SK-N-SH (cell line): Measurements from ENCODE around the gene CSNK2B. TPM values are rescaled to one million over a fixed set of nuclear protein-coding genes. Genes with fewer than 3 reads are reported as not detected.

Source experiments
- CTCF ChIA-PET: fragments of 300-600, 350-600 bp; formaldehyde crosslinking; extraction: SDS; loops from one replicate; lab custom pipeline; 2021; lab: Yijun Ruan, JAX
- POLR2A ChIA-PET: fragments of 350-600 bp; sonication (Branson Sonifier 250); formaldehyde crosslinking; extraction: SDS; loops from one replicate; lab custom pipeline; 2020; ENCODE audit warnings: antibody characterized with exemption, inconsistent platforms; lab: Yijun Ruan, JAX
- DNase-seq: peaks from one replicate; pipeline ENCODE4 v3.0.0; 2012
- H2AFZ ChIP-seq: fragments of 200-600 bp; sonication (generic); 2 replicates; pipeline ENCODE4 v1.8.1; 2016; ENCODE audit warnings: antibody characterized with exemption, mild to moderate bottlenecking, low read depth
- H3F3A ChIP-seq: fragments of 200-600 bp; sonication (generic); replicated peaks from 2 replicates; pipeline ENCODE3; 2016; ENCODE audit warnings: antibody characterized with exemption, mild to moderate bottlenecking; ENCODE audit not compliant: insufficient read depth
- H3K27ac ChIP-seq, 2 experiments: fragments of 200-500 bp in 1 of 2; fragments of 200-600 bp in 1 of 2; sonication (Bioruptor generic) in 1 of 2; sonication (generic), shearing (Covaris generic) in 1 of 2; 2 replicates each; pipeline versions ENCODE4 v1.5.1 to v1.6.1; 2014 to 2016; ENCODE audit warnings: low read depth in 2 of 2, inconsistent platforms in 1 of 2, low read length in 1 of 2, mild to moderate bottlenecking in 1 of 2, mixed read lengths in 1 of 2
- H3K27me3 ChIP-seq: fragments of 200-600 bp; sonication (generic), shearing (Covaris generic); 2 replicates; pipeline ENCODE4 v1.6.1; 2016; ENCODE audit warnings: mixed run types; ENCODE audit not compliant: insufficient read depth
- H3K36me3 ChIP-seq, 2 experiments: fragments of 200-500 bp in 1 of 2; fragments of 200-600 bp in 1 of 2; sonication (Bioruptor generic) in 1 of 2; sonication (generic) in 1 of 2; replicated peaks in 1 of 2; 2 replicates each; pipeline versions ENCODE3 to v1.5.1; 2014 to 2016; ENCODE audit warnings: low read length in 1 of 2, mild to moderate bottlenecking in 1 of 2; ENCODE audit not compliant: insufficient read depth in 2 of 2, control insufficient read depth in 1 of 2
- H3K4me1 ChIP-seq, 2 experiments: fragments of 200-500 bp in 1 of 2; fragments of 200-600 bp in 1 of 2; sonication (Bioruptor generic) in 1 of 2; sonication (generic), shearing (Covaris generic) in 1 of 2; 2 replicates each; pipeline versions ENCODE4 v1.5.1 to v1.6.1; 2014 to 2016; ENCODE audit warnings: low read depth in 1 of 2, low read length in 1 of 2, mixed run types in 1 of 2; ENCODE audit not compliant: insufficient read depth in 2 of 2, control insufficient read depth in 1 of 2
- H3K4me2 ChIP-seq: fragments of 200-600 bp; sonication (generic), shearing (Covaris generic); 2 replicates; pipeline ENCODE4 v1.6.1; 2017; ENCODE audit warnings: mixed run types
- H3K4me3 ChIP-seq, 2 experiments: fragments of 200-500 bp in 1 of 2; fragments of 200-600 bp in 1 of 2; sonication (Bioruptor generic) in 1 of 2; sonication (generic), shearing (Covaris generic) in 1 of 2; 2 replicates each; pipeline versions ENCODE4 v1.5.1 to v1.8.1; 2014 to 2016; ENCODE audit warnings: low read depth in 2 of 2, inconsistent platforms in 1 of 2, low read length in 1 of 2, mild to moderate bottlenecking in 1 of 2, mixed read lengths in 1 of 2, moderate library complexity in 1 of 2
- H3K79me2 ChIP-seq: fragments of 200-600 bp; sonication (generic); 2 replicates; pipeline ENCODE4 v1.8.1; 2017; ENCODE audit warnings: mild to moderate bottlenecking; ENCODE audit not compliant: insufficient read depth
- H3K9ac ChIP-seq: fragments of 200-600 bp; sonication (generic); 2 replicates; pipeline ENCODE4 v1.6.1; 2017; ENCODE audit warnings: mixed run types
- H3K9me2 ChIP-seq: fragments of 200-600 bp; sonication (generic); 2 replicates; pipeline ENCODE4 v1.6.1; 2017; ENCODE audit warnings: mixed run types
- H3K9me3 ChIP-seq: fragments of 200-600 bp; sonication (generic); 2 replicates; pipeline ENCODE4 v1.6.1; 2017; ENCODE audit warnings: mixed run types, mild to moderate bottlenecking, moderate library complexity
- H4K20me1 ChIP-seq: fragments of 200-600 bp; sonication (generic); 2 replicates; pipeline ENCODE4 v1.6.1; 2017; ENCODE audit warnings: mild to moderate bottlenecking, mixed run types; ENCODE audit not compliant: insufficient read depth
- CHD2 ChIP-seq: fragments of 150-350 bp; IDR thresholded peaks from 2 replicates; pipeline ENCODE4 v1.6.1; 2018; ENCODE audit warnings: low read length; ENCODE audit not compliant: partially characterized antibody
- ELF1 ChIP-seq: IDR thresholded peaks from 2 replicates; pipeline ENCODE4 v1.4.0; 2012
- FOSL2 ChIP-seq: IDR thresholded peaks from 2 replicates; pipeline ENCODE4 v1.4.0; 2012; ENCODE audit warnings: low read depth, mild to moderate bottlenecking, moderate library complexity, borderline replicate concordance
- FOXJ3 ChIP-seq: sonication (generic); formaldehyde crosslinking; IDR thresholded peaks from 2 replicates; pipeline ENCODE4 v1.5.1; 2020; ENCODE audit warnings: mild to moderate bottlenecking, missing genetic modification reagents
- FOXM1 ChIP-seq: IDR thresholded peaks from 2 replicates; pipeline ENCODE4 v1.4.0; 2012; ENCODE audit warnings: low read depth, mild to moderate bottlenecking
- GABPA ChIP-seq: IDR thresholded peaks from 2 replicates; pipeline ENCODE4 v1.4.0; 2012; ENCODE audit warnings: low read depth, mild to moderate bottlenecking
- GATA2 ChIP-seq: sonication (generic); formaldehyde crosslinking; IDR thresholded peaks from 2 replicates; pipeline ENCODE4 v1.5.0; 2020; ENCODE audit warnings: mild to moderate bottlenecking, missing genetic modification reagents
- MAX ChIP-seq: IDR thresholded peaks from 2 replicates; pipeline ENCODE4 v1.4.0; 2012; ENCODE audit warnings: low read depth
- POLR2AphosphoS5 ChIP-seq: IDR thresholded peaks from 2 replicates; pipeline ENCODE4 v1.6.1; 2012; ENCODE audit warnings: low read depth, low read length
- REST ChIP-seq: IDR thresholded peaks from 2 replicates; pipeline ENCODE4 v1.6.1; 2012; ENCODE audit warnings: mild to moderate bottlenecking, low read depth, low read length, moderate library complexity
- RXRA ChIP-seq: IDR thresholded peaks from 2 replicates; pipeline ENCODE4 v1.4.0; 2012; ENCODE audit warnings: low read depth, mild to moderate bottlenecking, borderline replicate concordance
- SIN3A ChIP-seq: IDR thresholded peaks from 2 replicates; pipeline ENCODE4 v1.6.1; 2012; ENCODE audit warnings: low read depth, mild to moderate bottlenecking, low read length, moderate library complexity, borderline replicate concordance
- SMC3 ChIP-seq: IDR thresholded peaks from 2 replicates; pipeline ENCODE4 v1.6.1; 2012; ENCODE audit warnings: low read depth, low read length, improper control_type of control experiment
- TAF1 ChIP-seq: IDR thresholded peaks from 2 replicates; pipeline ENCODE4 v1.6.1; 2012; ENCODE audit warnings: low read depth, mild to moderate bottlenecking, low read length, moderate library complexity, borderline replicate concordance
- USF1 ChIP-seq: IDR thresholded peaks from 2 replicates; pipeline ENCODE4 v1.4.0; 2012; ENCODE audit warnings: low read depth, borderline replicate concordance
- USF2 ChIP-seq: fragments of 150-350 bp; IDR thresholded peaks from 2 replicates; pipeline ENCODE4 v1.6.1; 2017; ENCODE audit warnings: antibody characterized with exemption, low read length, low read depth, borderline replicate concordance
- YY1 ChIP-seq: IDR thresholded peaks from 2 replicates; pipeline ENCODE4 v1.4.0; 2012; ENCODE audit warnings: low read depth, mild to moderate bottlenecking
- WGBS: methylation state at CpG from one replicate; pipeline ENCODE4 v1.1.6; 2017; ENCODE audit warnings: low lambda C conversion rate; 5-methylcytosine and 5-hydroxymethylcytosine counted together
- polyA plus RNA-seq, 3 experiments: library from polyadenylated mRNA; depleted of rRNA; stranded (reverse); fragments of >200 nt; gene quantifications; 2 replicates each; pipeline ENCODE4 v1.2.3, GENCODE V29; 2012

The CSNK2B gene
- polyA plus RNA-seq, 1 of the 3 experiments (the other 2 are of a cell fraction), result 101 TPM

GRCh38 chr6:31669676-31670075, 3.8 kb downstream of the CSNK2B start, which contains the start of gene LY6G5B:
LY6G5B (plus strand) TSS chr6:31669976; CDS start chr6:31670951, 975 bp downstream.
- no peak within 1 kb of the TSS for H3K9ac ChIP-seq

GRCh38 chr6:31676322-31676903, 10.5 kb downstream of the CSNK2B start:
- no peak overlapping the region for H3K9ac ChIP-seq
- 85% methylated on average over 4 of the region's 4 CpGs for WGBS
- TF ChIP-seq POLR2AphosphoS5, result no peak
- no peak for TF ChIP-seq YY1
- TF ChIP-seq GABPA, result no peak
- no peak for TF ChIP-seq SIN3A
- TF ChIP-seq SMC3, result no peak
- TF ChIP-seq RXRA, result no peak
- TF ChIP-seq FOXJ3 (CRISPR knock-in tag), result no peak
- TF ChIP-seq ELF1, result no peak
- no peak for TF ChIP-seq USF1
- TF ChIP-seq MAX, result no peak
- no peak for TF ChIP-seq FOSL2
- no peak for TF ChIP-seq USF2
- no peak for TF ChIP-seq TAF1
- no peaks in the 10 kb centered on the region for H3K9me2 ChIP-seq
- ChIA-PET POLR2A (no interaction called here), CTCF (interaction anchor here (1.3 to 3.0 kb wide), 2 partner anchors 53 to 154 kb away, joined by 3 to 10 read pairs; partner anchors contain the start of gene DDAH2)
- peaks cover 3 to 7% of the 10 kb centered on the region in 2 experiments; a peak in 2 of 4 replicates for H3K4me1 ChIP-seq
- H3K4me3 ChIP-seq, result no peak overlapping the region
- H3K27ac ChIP-seq, result no peak overlapping the region
- no peak for DNase-seq
- no peak overlapping the region for H2AFZ ChIP-seq
- H3K79me2 ChIP-seq, result no peaks in the 10 kb centered on the region
- H3K9me3 ChIP-seq, result no peaks in the 10 kb centered on the region
- H4K20me1 ChIP-seq, result no peaks in the 10 kb centered on the region
- H3K36me3 ChIP-seq, result peaks cover 0 to 10% of the 10 kb centered on the region in 2 experiments
- H3F3A ChIP-seq, result peaks cover 16% of the 10 kb centered on the region
- no peak overlapping the region for H3K4me2 ChIP-seq
- no peaks in the 10 kb centered on the region for H3K27me3 ChIP-seq

More at GRCh38 chr6:31669676-31670075, 3.8 kb downstream of the CSNK2B start, which contains the start of gene LY6G5B:
- TF ChIP-seq SIN3A (no peak), FOXM1 (no peak), REST (no peak), POLR2AphosphoS5 (no peak), CHD2 (no peak), GATA2 (CRISPR knock-in tag) (no peak)
- TF ChIP-seq, all 33 proteins: peak for 0
- WGBS, result 91% methylated on average over 8 of the region's 8 CpGs
- peaks cover 43% of the 10 kb centered on the region for H3K79me2 ChIP-seq
- H3K4me1 ChIP-seq, result peaks cover 5 to 8% of the 10 kb centered on the region in 2 experiments; a peak in 2 of 4 replicates
- DNase-seq, result no peak
- no peak within 1 kb of the TSS for H2AFZ ChIP-seq
- H3F3A ChIP-seq, result peaks cover 12% of the 10 kb centered on the region
- CTCF ChIA-PET, result interaction anchor here (0.8 to 2.2 kb wide), 3 partner anchors 10 to 127 kb away, joined by 3 to 6 read pairs (median 3); partner anchors contain the start of gene LY6G5C
- no peaks in the 10 kb centered on the region for H3K9me3 ChIP-seq
- POLR2A ChIA-PET, result no interaction called here
- no peak within 1 kb of the TSS for H3K4me3 ChIP-seq
- no peak within 1 kb of the TSS for H3K4me2 ChIP-seq
- no peaks in the 10 kb centered on the region for H4K20me1 ChIP-seq
- no peaks in the 10 kb centered on the region for H3K27me3 ChIP-seq
- peaks cover 28 to 53% of the 10 kb centered on the region in 2 experiments for H3K36me3 ChIP-seq
- H3K9me2 ChIP-seq, result no peaks in the 10 kb centered on the region
- no peak within 1 kb of the TSS for H3K27ac ChIP-seq
